ENCODE results near the gene CCNK. TPM values are rescaled to one million over a fixed set of nuclear protein-coding genes. Genes with fewer than 3 reads are reported as not detected.

Gene CCNK
- total and polyA plus RNA-seq, 2 of the 13 experiments (the other 11 are each of a cell fraction or from before 2014, with no cell fraction given) = 4.9 to 9.7 TPM

DNA sequence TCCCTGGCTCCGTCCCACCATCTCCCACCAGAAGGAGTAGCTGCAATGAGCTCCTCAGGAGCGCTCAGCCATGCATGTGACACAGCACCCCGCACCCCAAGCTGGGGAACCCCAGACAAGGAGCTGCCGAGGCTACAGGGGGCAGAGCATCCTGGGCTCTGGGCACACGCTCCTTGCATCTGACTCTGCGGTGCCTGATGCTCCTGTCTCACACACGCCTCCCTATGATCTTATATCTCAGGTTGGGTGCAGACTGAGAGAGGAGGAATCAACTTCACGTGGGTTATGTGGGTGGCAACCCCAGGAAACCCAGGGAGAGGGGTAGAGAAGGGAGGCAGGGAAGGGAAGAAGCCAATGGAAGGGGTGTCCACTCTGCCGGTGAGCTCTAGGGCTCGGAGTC, 60.0 kb downstream of the CCNK start (continued):
- TF ChIP-seq, protein P1, sequence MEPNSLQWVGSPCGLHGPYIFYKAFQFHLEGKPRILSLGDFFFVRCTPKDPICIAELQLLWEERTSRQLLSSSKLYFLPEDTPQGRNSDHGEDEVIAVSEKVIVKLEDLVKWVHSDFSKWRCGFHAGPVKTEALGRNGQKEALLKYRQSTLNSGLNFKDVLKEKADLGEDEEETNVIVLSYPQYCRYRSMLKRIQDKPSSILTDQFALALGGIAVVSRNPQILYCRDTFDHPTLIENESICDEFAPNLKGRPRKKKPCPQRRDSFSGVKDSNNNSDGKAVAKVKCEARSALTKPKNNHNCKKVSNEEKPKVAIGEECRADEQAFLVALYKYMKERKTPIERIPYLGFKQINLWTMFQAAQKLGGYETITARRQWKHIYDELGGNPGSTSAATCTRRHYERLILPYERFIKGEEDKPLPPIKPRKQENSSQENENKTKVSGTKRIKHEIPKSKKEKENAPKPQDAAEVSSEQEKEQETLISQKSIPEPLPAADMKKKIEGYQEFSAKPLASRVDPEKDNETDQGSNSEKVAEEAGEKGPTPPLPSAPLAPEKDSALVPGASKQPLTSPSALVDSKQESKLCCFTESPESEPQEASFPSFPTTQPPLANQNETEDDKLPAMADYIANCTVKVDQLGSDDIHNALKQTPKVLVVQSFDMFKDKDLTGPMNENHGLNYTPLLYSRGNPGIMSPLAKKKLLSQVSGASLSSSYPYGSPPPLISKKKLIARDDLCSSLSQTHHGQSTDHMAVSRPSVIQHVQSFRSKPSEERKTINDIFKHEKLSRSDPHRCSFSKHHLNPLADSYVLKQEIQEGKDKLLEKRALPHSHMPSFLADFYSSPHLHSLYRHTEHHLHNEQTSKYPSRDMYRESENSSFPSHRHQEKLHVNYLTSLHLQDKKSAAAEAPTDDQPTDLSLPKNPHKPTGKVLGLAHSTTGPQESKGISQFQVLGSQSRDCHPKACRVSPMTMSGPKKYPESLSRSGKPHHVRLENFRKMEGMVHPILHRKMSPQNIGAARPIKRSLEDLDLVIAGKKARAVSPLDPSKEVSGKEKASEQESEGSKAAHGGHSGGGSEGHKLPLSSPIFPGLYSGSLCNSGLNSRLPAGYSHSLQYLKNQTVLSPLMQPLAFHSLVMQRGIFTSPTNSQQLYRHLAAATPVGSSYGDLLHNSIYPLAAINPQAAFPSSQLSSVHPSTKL (CRISPR knock-in tag; IDR thresholded peaks at IDR 0.05) = no peak
- TF ChIP-seq KAT7 (CRISPR knock-in tag; IDR thresholded peaks at IDR 0.05; ENCODE audit: borderline replicate concordance) = no peak
- TF ChIP-seq HCFC1 (IDR thresholded peaks at IDR 0.05; ENCODE audit: low read depth, low read length) = no peak
- TF ChIP-seq KDM5B (CRISPR knock-in tag; IDR thresholded peaks at IDR 0.05; ENCODE audit: borderline replicate concordance) = no peak
- TF ChIP-seq ZNF282 (IDR thresholded peaks at IDR 0.05; ENCODE audit: partially characterized antibody) = no peak

DNA sequence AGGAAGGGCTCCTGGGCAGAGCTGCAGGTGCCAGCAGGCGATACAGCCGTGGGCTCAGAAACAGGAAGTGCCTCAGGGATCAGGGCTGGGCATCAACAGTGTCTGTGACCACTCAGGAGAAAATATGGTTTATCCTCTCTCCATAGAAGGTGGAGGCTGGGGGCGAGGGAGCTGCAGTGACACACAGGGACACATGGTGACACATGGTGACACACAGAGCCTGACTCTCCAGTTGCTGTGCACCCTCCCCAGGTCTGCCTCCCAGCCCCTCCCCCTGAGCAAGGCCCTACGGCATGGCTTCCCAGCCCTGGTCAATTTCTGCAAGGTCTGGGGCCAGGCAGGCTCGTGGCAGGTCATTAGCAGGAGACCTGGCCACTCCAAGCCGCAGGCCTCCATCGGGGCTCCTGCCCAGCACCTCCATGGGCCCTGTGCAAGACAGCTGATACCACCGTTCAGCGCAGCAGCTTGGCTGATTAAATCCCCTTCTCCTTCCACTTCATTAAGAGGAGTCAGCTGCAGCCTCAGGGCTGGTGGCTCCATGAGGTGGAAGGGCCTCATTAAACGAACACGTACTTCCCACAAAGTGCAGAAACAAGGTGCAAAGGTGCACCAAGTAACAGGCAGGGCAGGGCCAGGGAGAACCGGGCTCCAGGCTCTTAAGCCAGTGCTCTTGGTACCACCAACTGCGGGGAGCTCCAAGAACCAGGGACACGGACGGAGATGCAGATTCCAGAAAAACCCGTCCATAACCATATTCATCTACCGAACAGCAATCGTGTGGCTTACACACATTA, 60.7 kb downstream of the CCNK start:
- H3K9ac ChIP-seq (ENCODE audit: insufficient read depth, low read depth, low read length) = no peak overlapping the region
- TF ChIP-seq FOXK2 (IDR thresholded peaks at IDR 0.05) (no peak), ZFP1 (CRISPR knock-in tag; IDR thresholded peaks at IDR 0.05) (no peak), RFXAP (CRISPR knock-in tag; IDR thresholded peaks at IDR 0.05; ENCODE audit: borderline replicate concordance) (no peak), SIN3A (IDR thresholded peaks at IDR 0.05; ENCODE audit: borderline replicate concordance, low read depth, low read length) (no peak), NCOA1 (CRISPR knock-in tag; IDR thresholded peaks at IDR 0.05) (no peak), POLR2G (IDR thresholded peaks at IDR 0.05; ENCODE audit: low read depth, low read length) (no peak), ZFP37 (CRISPR knock-in tag; IDR thresholded peaks at IDR 0.05; ENCODE audit: borderline replicate concordance) (no peak)
- H3K79me2 ChIP-seq (ENCODE audit: insufficient read depth, low read length) = peaks cover 85% of the 10 kb centered on the region
- ATAC-seq (no peak; the same call in 2 of the 3 replicates), FAIRE-seq (no peak), DNase-seq (ENCODE audit: low spot score) (no peak)
- peaks cover 61% of the 10 kb centered on the region for H3K4me1 ChIP-seq (ENCODE audit: insufficient read depth, low read length)
- H3K36me3 ChIP-seq (replicated peaks in 1 of 2; ENCODE audit: control insufficient read depth in 1 of 2, insufficient read depth in 2 of 2, low read length in 2 of 2) = no peaks in the 10 kb centered on the region; a peak in 1 of 5 replicates
- ChIA-PET CTCF (ENCODE audit: low intra/inter-chr PET ratio, low total read pairs) (no interaction called here), POLR2A (interaction anchor here (1.1 kb wide), 1 partner anchor 11 kb away, joined by 4 read pairs; no protein-coding TSS in a partner anchor)
- H3K9me3 ChIP-seq (ENCODE audit: low read length) = no peaks in the 10 kb centered on the region
- intact Hi-C loops (cut with micrococcal nuclease; ENCODE audit: unreplicated experiment) (no loop called here), in situ Hi-C loops (cut with HindIII; ENCODE audit: extremely low pct_ligation_motif_present, low pct_unique_long_range_greater_than_20kb) (no loop called here)
- H2AFZ ChIP-seq (ENCODE audit: low read length) = no peak overlapping the region
- no peak overlapping the region for H3K4me3 ChIP-seq (replicated peaks in 1 of 3; ENCODE audit: insufficient read depth in 1 of 3, low read depth in 2 of 3, low read length in 3 of 3)
- peaks cover 46% of the 10 kb centered on the region for H4K20me1 ChIP-seq (ENCODE audit: insufficient read depth, low read length)
- no peak overlapping the region for H3K27ac ChIP-seq (ENCODE audit: extremely low read length, insufficient read depth, low read length)
- no peaks in the 10 kb centered on the region for H3K27me3 ChIP-seq (ENCODE audit: control insufficient read depth in 1 of 2, insufficient read depth in 2 of 2, low read length in 2 of 2)
- BruUV-seq (replicated peaks) = no TSS peak
- 90% methylated on average over 12 of the region's 18 CpGs for WGBS (ENCODE audit: low lambda C conversion rate)
- H3K4me2 ChIP-seq (ENCODE audit: low read depth, low read length) = no peak overlapping the region

All from HepG2 (cell line).